Stimulated activated CD4-positive, alpha-beta T cell treated with anti-CD3 and anti-CD28 coated beads, Interleukin-1b, Interleukin-23, amount 100 ng/mL, for 24 hours (primary cell): ENCODE measurements around the gene MRPL4.

ENCODE experiments used
- DNase-seq, 4 experiments: peaks; one replicate each; pipeline ENCODE4 v3.0.0-alpha.2; 2020; ENCODE audit warnings: low read depth in 4 of 4, low spot score in 1 of 4

MRPL4 gene

GRCh38 chr19:10251792-10252694 is at the start of gene MRPL4:
Gene MRPL4, plus strand, starts transcription at chr19:10252214. Its CDS starts 40 bp downstream, at chr19:10252254.
- peak; percentile 86 to 94 (median 88) for DNase-seq

- no peak for DNase-seq
These were observed 48.3 kb upstream of the MRPL4 start for GRCh38 chr19:10203686-10204085.

- no peak for DNase-seq
These were observed 46.4 kb upstream of the MRPL4 start for GRCh38 chr19:10205636-10206035.

- no peak for DNase-seq
These were observed 45.7 kb upstream of the MRPL4 start for GRCh38 chr19:10206226-10206885.

- DNase-seq, result no peak
These were observed 45.0 kb upstream of the MRPL4 start for GRCh38 chr19:10207026-10207425.

- DNase-seq, result no peak
These were observed 42.7 kb upstream of the MRPL4 start for GRCh38 chr19:10209315-10209714.

- no peak for DNase-seq
These were observed 41.0 kb upstream of the MRPL4 start for GRCh38 chr19:10211061-10211460.

- DNase-seq, result no peak
These were observed 40.3 kb upstream of the MRPL4 start for GRCh38 chr19:10211691-10212090.

GRCh38 chr19:10214784-10215183 is 37.2 kb upstream of the MRPL4 start:
- no peak for DNase-seq

GRCh38 chr19:10217085-10217484 is 34.9 kb upstream of the MRPL4 start:
- no peak for DNase-seq

GRCh38 chr19:10219678-10220077 is 32.3 kb upstream of the MRPL4 start:
- DNase-seq, result no peak

GRCh38 chr19:10220695-10221094 is 31.3 kb upstream of the MRPL4 start:
- DNase-seq, result no peak

- DNase-seq, result no peak
These were observed 29.7 kb upstream of the MRPL4 start for GRCh38 chr19:10222201-10222890.

GRCh38 chr19:10223488-10224213 is 28.4 kb upstream of the MRPL4 start:
- DNase-seq, result no peak

- no peak for DNase-seq
These were observed 27.7 kb upstream of the MRPL4 start for GRCh38 chr19:10224337-10224736.

GRCh38 chr19:10226021-10226375 is 26.0 kb upstream of the MRPL4 start:
- no peak for DNase-seq

- no peak for DNase-seq
These were observed 25.5 kb upstream of the MRPL4 start for GRCh38 chr19:10226376-10227025.

- DNase-seq, result no peak
These were observed 24.7 kb upstream of the MRPL4 start for GRCh38 chr19:10227026-10227971.

GRCh38 chr19:10228393-10228792 is 23.6 kb upstream of the MRPL4 start:
- DNase-seq, result no peak

GRCh38 chr19:10228920-10229319 is 23.1 kb upstream of the MRPL4 start:
- no peak for DNase-seq
